Right forelimb (tissue), 1 donor: ENCODE measurements around the gene SENP6.
A peak's percentile ranks its signal among the peaks of the same experiment; 100 is the strongest.
"Not testable (repeated sequence)": the region's sequence is repeated elsewhere in the genome, so short reads cannot be mapped to it uniquely, and the experiment has no call there.

ENCODE experiments used
- DNase-seq: peaks from one replicate; pipeline ENCODE4 v3.0.0-alpha.2; 2018

Gene SENP6, protein sequence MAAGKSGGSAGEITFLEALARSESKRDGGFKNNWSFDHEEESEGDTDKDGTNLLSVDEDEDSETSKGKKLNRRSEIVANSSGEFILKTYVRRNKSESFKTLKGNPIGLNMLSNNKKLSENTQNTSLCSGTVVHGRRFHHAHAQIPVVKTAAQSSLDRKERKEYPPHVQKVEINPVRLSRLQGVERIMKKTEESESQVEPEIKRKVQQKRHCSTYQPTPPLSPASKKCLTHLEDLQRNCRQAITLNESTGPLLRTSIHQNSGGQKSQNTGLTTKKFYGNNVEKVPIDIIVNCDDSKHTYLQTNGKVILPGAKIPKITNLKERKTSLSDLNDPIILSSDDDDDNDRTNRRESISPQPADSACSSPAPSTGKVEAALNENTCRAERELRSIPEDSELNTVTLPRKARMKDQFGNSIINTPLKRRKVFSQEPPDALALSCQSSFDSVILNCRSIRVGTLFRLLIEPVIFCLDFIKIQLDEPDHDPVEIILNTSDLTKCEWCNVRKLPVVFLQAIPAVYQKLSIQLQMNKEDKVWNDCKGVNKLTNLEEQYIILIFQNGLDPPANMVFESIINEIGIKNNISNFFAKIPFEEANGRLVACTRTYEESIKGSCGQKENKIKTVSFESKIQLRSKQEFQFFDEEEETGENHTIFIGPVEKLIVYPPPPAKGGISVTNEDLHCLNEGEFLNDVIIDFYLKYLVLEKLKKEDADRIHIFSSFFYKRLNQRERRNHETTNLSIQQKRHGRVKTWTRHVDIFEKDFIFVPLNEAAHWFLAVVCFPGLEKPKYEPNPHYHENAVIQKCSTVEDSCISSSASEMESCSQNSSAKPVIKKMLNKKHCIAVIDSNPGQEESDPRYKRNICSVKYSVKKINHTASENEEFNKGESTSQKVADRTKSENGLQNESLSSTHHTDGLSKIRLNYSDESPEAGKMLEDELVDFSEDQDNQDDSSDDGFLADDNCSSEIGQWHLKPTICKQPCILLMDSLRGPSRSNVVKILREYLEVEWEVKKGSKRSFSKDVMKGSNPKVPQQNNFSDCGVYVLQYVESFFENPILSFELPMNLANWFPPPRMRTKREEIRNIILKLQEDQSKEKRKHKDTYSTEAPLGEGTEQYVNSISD

DNA sequence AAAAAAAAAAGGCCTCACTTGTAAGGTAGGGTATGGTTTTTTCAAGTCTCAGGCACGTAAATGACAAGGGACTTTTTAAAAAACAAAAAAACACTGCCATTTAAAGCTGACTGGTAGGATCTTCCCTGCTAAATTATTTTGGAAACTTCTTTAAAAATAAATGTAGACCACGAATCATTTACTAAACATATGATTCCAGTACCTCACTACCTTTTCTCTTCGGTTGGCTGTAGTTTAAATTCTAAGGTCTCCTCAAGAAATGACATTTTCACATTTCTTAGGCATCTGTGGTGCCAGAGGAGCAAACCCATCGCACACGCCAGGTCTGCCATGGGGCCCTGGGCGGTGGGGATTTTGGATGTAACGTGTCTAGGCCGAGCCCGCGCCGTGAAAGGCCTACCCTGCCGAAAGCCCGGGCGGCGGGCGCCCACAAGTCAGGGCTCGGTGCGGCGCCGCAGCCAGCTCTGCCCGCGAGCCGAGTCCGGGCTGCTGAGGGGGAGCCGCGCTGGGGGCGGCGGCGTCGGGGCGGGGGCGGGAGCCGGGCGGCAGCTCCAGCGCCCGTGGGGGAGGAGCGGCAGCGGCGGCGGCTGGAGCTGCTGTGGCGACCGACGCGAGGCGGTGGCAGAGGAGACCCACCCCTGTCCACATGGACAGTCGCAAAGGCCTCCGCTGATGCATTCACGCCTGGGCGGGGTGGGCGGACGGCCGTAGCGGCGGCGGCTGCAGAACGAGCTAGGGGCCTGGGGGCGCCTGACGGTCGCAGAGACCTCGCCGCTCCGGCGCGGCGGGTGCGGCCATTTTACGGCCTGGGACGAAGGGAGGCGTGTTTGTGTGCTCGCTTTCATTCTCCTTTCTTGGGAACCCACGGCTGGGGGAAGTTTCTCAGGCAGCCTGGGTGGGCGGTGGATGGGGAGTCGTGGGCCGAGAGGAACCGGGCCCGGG, at the start of gene SENP6:
SENP6 (plus strand) TSS at position 577 of the 942 bp plus-strand sequence. CDS start 645 bp downstream, outside the sequence.
- DNase-seq, result peak; percentile 91

DNA sequence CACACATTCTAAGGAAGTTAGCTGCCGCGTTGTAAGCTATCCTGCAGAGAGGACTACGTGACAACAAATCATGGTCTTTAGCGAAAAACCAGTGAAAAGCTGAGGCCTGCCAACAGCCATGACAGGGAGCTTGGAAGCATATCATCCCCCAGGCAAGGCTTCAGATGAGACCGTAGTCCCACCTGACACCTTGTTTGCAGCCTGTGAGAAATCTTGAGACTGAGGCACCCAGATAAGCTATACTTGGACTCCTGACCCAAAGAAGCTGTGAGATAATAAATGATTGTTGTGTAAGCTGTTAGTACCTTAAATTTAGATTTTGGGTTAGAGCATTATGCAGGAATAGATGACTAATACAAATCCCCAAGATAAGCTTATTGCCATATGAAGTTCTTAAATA, 45.4 kb upstream of the SENP6 start:
- DNase-seq, result no peak

DNA sequence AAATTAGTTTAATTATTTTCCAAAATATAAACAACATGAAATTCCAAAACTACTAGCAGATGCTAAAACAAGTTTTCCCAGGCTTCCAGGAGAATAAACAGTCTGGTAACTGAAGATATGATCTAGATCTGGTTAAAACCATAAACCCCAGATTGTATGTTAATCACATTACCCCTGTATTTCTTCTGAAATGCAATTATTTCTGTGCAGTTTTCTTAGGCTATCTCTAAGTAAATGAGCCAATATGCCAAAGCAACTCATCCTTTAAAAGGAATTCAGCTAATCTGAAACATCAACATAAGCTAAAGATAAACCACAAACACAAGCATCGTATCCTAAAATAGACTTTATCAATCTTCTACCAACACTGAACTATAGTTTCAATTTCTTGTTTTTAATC, 44.6 kb upstream of the SENP6 start:
- no peak for DNase-seq

DNA sequence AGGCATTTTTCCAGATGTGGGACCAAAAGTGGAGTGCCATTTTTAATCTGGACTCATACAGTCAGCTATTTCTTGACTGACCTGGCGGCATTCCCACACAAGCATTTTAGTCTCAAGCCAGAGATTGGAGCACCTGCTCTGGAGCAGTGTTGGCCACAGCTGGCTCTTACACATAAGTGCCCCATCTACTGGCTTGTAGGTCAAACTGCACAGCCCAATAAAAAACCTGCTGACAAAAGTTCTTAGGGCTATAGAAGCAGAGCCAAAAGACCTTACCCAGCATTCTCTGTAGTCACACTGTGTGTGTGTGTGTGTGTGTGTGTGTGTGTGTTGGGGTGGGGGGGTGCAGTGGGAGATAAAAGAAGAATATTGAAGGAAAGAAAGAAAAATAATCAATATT, 38.6 kb upstream of the SENP6 start:
- no peak for DNase-seq

DNA sequence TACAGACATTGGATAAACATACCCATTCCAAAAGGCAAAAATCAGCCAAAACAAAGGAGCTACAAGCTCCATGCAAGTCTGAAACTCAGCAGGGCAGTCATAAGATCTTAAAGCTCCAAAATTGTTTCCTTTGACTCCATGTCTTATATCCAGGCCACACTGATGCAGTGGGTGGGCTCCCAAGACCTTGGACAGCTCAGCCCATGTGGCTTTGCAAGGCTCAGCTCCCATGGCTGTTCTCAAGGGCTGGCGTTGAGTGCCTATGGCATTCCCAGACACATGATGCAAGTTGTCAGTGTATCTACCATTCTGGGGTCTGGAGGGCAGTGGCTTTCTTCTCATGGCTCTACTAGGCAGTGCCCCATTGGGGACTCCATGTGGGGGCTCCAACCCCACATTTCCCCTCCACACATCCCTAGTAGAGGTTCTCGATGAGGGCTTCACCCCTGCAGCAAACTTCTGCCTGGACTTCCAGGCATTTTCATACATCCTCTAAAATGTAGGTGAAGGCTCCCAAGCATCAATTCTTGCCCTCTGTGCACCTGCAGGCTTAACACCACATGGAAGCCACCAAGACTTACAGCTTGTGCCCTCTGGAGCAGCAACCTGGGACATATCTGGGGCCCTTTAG, 35.4 kb upstream of the SENP6 start:
- no peak for DNase-seq

DNA sequence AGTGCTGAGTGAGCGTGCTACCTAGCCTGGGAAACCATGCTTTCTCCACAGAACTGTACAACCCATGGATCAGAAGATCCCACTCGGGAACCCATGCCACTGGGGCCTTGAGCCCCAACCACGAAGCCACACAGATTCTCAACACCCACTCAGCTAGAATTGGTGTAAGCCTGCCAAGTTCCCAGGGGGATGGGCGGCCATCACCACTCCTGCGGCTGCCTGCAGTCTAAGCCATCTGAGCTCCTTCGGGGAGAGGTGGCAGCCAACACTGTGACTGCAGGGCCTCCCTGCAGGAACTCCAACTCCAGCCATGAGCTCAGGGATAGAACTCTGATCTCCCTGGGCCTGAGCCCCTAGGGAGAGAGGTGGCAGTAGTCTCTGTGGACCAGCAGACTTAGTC, 33.6 kb upstream of the SENP6 start:
- no peak for DNase-seq

DNA sequence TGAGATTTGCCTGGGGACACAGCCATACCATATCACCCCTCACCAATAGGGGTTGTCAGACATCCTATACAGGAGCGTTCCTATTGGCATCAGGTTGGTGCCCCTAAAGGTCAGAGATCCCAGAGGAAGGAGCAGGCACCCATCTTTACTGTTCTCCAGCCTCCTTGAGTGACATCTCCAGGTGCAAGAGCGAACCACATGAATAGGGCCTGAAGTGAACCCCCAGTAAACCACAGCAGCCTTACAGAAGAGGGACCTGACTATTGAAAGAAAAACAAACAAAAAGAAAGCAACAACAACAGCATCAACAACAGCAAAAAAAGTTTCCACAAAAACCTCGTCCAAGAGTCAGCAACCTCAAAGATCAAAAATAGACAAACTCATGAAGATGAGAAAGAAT, 32.7 kb upstream of the SENP6 start:
- no peak for DNase-seq

DNA sequence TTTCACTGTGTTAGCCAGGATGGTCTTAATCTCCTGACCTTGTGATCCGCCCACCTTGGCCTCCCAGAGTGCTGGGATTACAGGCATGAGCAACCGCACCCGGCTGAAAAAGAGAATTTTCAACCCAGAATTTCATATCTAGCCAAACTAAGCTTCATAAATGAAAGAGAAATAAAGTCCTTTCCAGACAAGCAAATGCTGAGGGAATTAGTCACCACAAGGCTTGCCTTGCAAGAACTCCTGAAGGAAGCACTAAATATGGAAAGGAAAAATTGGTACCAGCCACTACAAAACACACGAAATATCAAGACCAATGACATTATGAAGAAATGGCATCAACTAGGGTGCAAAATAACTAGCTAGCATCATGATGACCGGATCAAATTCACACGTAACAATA, 31.0 kb upstream of the SENP6 start:
- not testable (repeated sequence) for DNase-seq

DNA sequence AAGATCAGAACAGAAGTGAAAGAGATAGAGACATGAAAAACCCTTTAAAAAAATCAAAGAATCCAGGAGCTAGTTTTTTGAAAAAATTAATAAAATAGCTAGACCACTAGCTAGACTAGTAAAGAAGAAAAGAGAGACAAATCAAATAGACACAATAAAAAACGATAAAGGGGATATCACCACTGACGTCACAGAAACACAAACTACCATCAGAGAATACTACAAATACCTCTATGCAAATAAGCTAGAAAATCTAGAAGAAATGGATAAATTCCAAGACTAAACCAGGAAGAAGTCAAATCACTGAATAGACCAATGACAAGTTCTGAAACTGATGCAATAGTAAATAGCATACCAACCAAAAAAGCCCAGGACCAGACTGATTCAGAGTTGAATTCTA, 29.6 kb upstream of the SENP6 start:
- no peak for DNase-seq

DNA sequence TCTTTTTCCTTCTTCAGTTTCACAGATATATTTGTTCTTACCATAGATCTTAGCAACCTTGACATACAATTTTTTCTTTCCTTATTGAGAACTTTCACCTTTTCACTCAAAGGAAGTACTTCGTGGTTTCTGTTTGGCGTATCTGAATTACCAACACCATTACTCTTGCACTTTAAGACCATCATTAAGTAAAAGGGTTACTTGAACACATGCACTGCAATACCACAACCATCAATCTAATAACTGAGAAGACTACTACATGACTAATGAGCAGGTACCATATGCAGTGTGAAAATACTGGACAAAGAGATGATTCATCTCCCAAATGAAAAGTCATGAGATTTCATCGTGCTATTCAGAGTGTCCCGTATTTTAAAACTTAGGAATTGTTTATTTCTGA, 21.7 kb upstream of the SENP6 start:
- no peak for DNase-seq

DNA sequence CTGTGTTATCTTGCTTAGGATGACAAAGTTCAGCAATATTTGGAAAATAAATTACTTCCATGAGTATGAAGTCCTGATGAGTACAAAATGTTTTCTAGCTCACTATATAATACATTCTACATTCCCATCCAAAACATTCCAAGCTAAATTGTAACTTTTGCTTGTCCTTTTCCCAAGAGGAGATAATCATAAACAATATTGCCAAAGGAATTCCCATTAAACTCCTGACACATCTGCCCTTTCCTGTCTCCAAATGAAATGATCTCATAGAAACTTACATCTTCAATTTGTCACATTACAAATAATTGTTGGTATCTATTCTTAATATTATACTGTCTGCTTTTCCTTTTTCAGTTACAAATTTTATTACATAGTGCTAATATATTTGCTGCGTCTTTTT, 20.4 kb upstream of the SENP6 start:
- DNase-seq, result no peak

DNA sequence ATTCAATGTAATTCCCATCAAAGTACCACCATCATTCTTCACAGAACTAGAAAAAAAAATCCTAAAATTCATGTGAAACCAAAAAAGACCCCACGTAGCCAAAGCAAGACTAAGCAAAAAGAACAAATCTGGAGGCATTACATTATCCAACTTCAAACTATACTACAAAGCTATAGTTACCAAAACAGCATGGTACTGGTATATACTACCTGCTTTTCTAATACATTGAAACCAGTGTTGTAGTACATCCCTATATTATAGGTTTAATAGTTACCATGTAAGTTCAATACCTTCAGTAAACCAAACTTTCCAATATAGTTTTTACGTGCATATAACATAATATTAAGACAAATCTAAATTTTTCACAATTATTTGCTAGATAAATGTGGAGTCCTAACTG, 17.1 kb upstream of the SENP6 start:
- not testable (repeated sequence) for DNase-seq

DNA sequence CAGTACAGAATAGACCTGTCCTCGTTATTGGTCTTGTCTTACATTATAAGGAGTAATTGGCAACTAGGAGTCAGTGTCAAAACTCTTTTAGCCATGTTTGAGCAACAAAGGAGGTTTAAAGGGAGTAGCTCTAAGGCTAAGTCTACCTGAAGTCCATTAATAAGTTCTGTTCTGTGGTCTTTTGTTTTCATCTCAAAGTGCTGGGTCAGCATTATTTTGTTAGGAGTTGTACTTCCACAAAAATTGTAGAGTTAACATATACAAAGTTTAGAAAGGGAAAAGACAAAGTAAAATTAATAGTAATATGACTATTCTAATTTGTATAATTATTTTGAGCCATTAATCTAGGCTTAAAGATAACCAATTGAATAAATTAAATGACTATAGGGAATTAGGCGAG, 12.7 kb upstream of the SENP6 start:
- DNase-seq, result no peak

DNA sequence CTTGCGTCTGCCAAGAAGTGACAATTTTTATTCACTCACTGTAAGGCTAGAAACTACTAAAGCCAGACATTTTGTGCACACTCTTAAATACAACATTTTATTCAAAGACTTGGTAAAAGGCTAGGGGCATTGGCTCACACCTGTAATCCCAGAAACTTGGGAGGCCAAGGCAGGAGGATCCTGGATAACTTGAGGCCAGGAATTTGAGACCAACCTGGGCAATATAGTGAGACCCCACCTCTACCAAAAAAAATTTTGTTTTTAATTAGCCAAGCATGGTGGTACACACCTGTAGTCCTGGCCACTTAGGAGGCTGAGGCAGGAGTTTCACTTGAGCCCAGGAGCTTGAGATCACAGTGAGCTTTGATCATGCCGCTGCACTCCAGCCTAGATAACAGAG, 11.3 kb upstream of the SENP6 start:
- DNase-seq, result no peak

DNA sequence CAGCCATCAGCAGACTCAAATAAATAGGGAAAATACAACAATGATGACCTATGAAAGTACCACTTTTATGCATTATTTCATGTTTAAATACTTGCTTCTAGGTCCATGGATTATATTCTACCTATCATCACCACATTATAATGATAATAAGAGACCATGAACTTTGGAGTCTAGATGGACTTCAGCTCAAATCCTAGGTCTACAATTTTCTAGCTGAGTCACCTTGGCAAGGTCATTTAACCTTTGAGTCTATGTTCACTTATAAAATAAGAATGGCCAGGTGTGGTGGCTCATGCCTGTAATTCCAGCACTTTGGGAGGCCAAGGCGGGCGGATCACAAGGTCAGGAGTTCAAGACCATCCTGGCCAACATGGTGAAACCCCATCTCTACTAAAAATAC, 5.3 kb upstream of the SENP6 start:
- DNase-seq, result not testable (repeated sequence)

DNA sequence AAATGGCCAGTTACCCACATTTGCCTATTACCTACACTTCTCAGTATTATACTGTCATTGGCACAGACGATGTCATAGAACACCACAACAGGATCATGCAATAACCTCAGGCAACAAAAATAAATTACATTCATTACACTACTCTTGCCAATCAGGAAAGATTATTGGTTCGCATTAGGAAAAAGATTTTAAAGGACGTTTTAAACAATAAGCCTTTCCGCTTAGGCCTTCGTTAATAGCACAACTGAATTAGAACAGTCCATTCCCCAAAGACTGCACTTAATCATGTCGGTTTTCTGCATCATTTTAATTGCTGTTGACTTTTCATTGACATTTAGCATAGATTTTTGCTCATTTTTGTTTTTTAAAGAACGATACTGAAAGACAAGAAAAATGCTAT, 912 bp upstream of the SENP6 start:
- no peak for DNase-seq

DNA sequence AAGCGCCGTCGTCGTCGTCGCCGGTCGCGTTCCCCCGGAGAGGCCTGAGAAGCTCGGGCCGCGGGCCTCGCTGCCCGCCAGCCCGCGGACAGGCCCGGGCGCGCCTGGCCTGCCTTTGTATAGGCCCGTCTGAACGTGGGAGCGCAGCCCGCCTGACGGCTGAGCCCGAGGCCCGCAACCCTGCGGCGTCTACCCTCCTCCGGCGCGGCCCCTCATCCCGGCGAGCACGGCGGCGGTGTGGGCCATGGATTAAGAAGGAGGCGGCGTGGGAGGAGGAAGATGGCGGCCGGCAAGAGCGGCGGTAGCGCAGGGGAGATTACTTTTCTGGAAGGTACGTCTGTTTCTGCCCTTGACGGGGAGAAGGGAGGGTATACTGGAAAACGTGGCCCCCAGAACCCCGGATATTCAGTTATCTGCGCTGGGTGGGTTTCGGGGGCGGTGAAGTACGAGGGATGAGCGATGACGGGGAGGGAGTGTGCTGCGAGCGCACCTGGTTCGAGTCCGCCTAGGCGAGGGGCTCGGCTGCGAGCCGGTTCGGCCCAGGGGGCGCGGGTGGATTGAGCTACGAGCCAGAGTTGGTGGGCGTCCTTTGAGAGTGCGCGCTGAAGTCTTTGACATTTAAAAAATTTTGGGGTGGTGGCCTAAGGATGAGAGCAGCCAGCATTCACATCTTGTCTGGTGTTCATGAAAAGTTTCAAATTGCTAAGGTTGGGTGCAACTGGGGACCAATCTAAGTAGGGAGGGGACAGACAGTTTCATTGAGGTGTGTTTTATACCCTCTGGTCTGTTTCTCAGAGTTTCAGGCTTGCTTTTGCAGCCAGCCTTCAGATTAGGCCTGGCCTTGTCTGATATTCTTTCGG, 796 bp downstream of the SENP6 start:
- DNase-seq, result no peak

DNA sequence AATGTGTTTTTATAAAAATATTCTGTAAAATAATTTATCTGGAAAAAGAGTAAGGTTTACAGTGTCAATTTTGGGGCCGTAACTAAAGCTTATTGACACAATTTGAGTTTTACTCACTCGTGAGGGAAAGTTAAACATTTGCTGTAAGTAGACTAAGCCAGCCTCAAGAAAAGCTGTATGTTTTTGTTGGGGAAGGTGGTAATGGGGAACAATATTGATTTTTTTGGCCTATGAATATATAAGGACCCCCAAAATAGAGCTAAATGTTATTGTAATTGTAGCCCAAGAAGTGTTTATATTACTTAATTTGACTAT, 1.4 kb downstream of the SENP6 start:
- DNase-seq, result no peak

DNA sequence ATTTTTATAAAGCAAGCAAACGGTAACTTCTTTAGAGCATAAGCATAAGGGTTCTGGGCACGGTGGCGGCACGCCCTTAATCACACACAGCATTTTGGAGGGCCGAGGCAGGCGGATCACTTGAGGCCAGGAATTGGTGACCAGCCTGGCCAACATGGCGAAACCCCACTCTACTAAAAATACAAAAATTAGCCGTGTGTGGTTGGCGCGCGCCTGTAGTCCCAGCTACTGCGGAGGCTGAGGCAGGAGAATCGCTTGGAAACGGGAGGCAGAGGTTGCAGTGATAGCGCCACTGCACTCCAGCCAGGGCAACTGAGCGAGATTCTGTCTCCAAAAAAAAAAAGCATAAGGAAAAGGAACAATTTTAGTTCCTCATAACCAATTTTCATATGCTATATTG, 2.6 kb downstream of the SENP6 start:
- DNase-seq, result no peak

DNA sequence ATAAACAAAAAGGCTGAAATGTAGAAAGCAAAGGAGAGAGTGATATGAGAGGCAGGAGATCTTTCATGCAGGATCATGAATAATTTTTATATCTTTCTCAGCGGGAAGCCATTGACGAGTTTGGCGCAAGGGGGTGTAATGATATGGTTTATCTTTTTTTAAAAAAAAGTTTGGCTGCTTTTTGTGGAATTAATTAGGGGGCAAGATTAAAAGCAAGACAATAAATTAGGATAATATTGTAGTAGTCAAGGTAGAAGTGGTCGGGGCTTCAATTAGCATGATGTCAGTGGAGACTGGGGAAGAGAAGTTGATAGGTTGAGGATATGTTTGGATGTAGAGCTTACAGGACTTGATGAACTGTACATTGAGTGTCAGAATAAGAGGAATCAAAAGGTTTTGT, 4.0 kb downstream of the SENP6 start:
- no peak for DNase-seq

DNA sequence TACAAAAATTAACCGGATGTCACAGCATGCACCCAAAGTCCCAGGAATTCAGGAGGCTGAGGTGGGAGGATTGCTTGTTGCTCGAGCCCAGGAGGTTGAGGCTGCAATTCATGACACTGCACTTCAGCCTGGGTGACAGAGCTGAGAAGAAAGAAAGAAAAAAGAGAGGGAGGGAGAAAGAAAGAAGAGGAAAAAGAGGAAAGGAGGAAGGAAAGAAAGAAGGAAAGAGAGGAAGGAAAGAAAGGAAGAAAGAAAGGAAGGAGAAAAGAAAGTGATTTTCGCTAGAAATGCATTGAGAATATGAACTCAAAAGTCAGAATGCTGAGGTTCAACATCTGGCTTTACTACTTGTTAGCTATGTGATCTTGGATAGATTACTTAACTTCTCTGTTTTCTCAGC, 6.6 kb downstream of the SENP6 start:
- no peak for DNase-seq
